Endodermal cell (in vitro differentiated cells): ENCODE results near the gene TMBIM1. TPM values are rescaled to one million over a fixed set of nuclear protein-coding genes. Genes with fewer than 3 reads are reported as not detected.

Experiments
- DNase-seq: peaks from one replicate; pipeline ENCODE4 v3.0.0-alpha.2; 2017
- H3K27ac ChIP-seq: 2 replicates; pipeline ENCODE4 v1.5.1; 2013; ENCODE audit warnings: mild to moderate bottlenecking, low read depth, low read length, moderate library complexity
- H3K27me3 ChIP-seq: 2 replicates; pipeline ENCODE4 v1.6.1; 2013; ENCODE audit warnings: mild to moderate bottlenecking, low read length, moderate library complexity; ENCODE audit not compliant: insufficient read depth, control insufficient read depth, poor library complexity, severe bottlenecking
- H3K36me3 ChIP-seq: 2 replicates; pipeline ENCODE4 v1.7.0; 2013; ENCODE audit warnings: mild to moderate bottlenecking, low read length, moderate library complexity; ENCODE audit not compliant: control insufficient read depth, insufficient read depth
- H3K4me1 ChIP-seq: one replicate; pipeline ENCODE4 v1.7.0; 2013; ENCODE audit warnings: low read length; ENCODE audit not compliant: control insufficient read depth, insufficient read depth
- H3K4me3 ChIP-seq: 2 replicates; pipeline ENCODE4 v1.5.1; 2013; ENCODE audit warnings: mild to moderate bottlenecking, low read length, moderate library complexity
- H3K9ac ChIP-seq: 2 replicates; pipeline ENCODE4 v1.6.1; 2013; ENCODE audit warnings: mild to moderate bottlenecking, low read length, moderate library complexity; ENCODE audit not compliant: poor library complexity, severe bottlenecking; ENCODE audit errors: extremely low read depth
- H3K9me3 ChIP-seq: 2 replicates; pipeline ENCODE4 v1.6.1; 2013; ENCODE audit warnings: mild to moderate bottlenecking, low read length, moderate library complexity; ENCODE audit not compliant: control insufficient read depth
- H3K27ac Mint-ChIP-seq: 2 replicates; pipeline ENCODE4 v1.8.0; 2020; ENCODE audit warnings: mixed read lengths
- H3K27me3 Mint-ChIP-seq: 2 replicates; pipeline ENCODE4 v1.8.0; 2021; ENCODE audit warnings: mild to moderate bottlenecking, mixed read lengths; ENCODE audit not compliant: insufficient read depth
- H3K36me3 Mint-ChIP-seq: 2 replicates; pipeline ENCODE4 v1.8.0; 2020; ENCODE audit warnings: low read depth, mixed read lengths
- H3K4me1 Mint-ChIP-seq: 2 replicates; pipeline ENCODE4 v1.8.0; 2020; ENCODE audit warnings: mixed read lengths
- H3K4me3 Mint-ChIP-seq: 2 replicates; pipeline ENCODE4 v1.8.0; 2020; ENCODE audit warnings: mild to moderate bottlenecking, moderate library complexity, mixed read lengths
- H3K9me3 Mint-ChIP-seq: 2 replicates; pipeline ENCODE4 v1.8.0; 2020; ENCODE audit warnings: mild to moderate bottlenecking, mixed read lengths
- WGBS, 2 experiments: methylation state at CpG; one replicate each; pipeline versions ENCODE4 v1.1.5 to v1.1.7; 2013; ENCODE audit warnings: missing lambda C conversion rate in 2 of 2, mixed read lengths in 1 of 2; ENCODE audit not compliant: insufficient coverage in 1 of 2, insufficient read length in 1 of 2; 5-methylcytosine and 5-hydroxymethylcytosine counted together
- total RNA-seq, 2 donors: library from RNA; stranded (reverse); fragmentation: NEBNext Ultra II Directional in 1 of 2; extraction: Animal tissue kit (Norgen Biotek cat#: 25700) in 1 of 2; gene quantifications; 2 replicates in 1 of 2; 3 replicates in 1 of 2; pipeline ENCODE4 v1.2.1, GENCODE V29; 2021
- TF ChIP-seq, protein P1 (sequence below): fragments of 200-600 bp; sonication (generic); conservative IDR thresholded peaks from 2 replicates; pipeline ENCODE4 v1.5.0; 2021; ENCODE audit warnings: antibody characterized with exemption, mild to moderate bottlenecking

TMBIM1 gene
- total RNA-seq, 2 donors from 2014 or later, result 50.7 to 53.8 TPM

DNA sequence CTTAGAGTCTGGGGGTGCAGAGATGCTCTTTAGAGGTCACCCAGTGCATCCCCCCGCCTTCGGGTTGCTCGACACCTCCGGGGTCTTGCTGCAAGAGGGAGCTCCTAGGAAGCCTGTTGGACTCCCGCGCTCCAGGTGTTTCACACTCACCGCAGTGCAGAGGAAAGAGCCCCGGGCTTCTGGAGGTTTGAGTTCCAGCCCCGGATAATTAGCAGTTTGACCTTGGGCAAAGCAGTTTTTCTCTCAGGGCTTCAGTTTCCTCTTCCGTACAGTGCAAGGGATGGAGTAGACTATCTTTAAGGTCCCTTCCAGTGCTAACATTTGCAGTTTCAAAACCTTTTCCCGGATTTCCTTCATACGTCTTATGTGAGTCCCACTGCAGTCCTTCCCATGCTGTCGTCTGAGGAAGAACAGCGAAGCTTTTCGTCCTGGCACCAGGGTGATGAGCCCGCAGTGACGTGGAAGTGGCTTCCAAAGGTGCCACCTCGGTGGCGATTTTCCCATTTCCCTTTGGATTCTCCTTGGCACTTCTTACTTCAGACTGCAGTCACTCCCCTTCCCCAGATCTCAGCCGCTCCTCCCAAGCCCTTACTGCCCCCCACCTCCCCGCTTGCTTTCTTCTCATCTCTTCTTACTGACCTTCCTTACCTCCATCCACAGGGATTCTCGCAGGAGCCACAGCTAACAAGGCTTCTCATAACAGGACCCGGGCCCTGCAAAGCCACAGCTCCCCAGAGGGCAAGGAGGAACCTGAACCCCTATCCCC is 21.4 kb downstream of the TMBIM1 start:
- TF ChIP-seq, protein P1, sequence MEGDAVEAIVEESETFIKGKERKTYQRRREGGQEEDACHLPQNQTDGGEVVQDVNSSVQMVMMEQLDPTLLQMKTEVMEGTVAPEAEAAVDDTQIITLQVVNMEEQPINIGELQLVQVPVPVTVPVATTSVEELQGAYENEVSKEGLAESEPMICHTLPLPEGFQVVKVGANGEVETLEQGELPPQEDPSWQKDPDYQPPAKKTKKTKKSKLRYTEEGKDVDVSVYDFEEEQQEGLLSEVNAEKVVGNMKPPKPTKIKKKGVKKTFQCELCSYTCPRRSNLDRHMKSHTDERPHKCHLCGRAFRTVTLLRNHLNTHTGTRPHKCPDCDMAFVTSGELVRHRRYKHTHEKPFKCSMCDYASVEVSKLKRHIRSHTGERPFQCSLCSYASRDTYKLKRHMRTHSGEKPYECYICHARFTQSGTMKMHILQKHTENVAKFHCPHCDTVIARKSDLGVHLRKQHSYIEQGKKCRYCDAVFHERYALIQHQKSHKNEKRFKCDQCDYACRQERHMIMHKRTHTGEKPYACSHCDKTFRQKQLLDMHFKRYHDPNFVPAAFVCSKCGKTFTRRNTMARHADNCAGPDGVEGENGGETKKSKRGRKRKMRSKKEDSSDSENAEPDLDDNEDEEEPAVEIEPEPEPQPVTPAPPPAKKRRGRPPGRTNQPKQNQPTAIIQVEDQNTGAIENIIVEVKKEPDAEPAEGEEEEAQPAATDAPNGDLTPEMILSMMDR, result no peak
- H3K36me3 ChIP-seq, result peaks cover 40% of the 10 kb centered on the region
- 8 to 9% methylated on average over 17 to 23 of the region's 23 CpGs for WGBS, 2 experiments
- peaks cover 31% of the 10 kb centered on the region for H3K36me3 Mint-ChIP-seq
- H3K9me3 Mint-ChIP-seq, result no peaks in the 10 kb centered on the region
- H3K9me3 ChIP-seq, result no peaks in the 10 kb centered on the region
- H3K27ac Mint-ChIP-seq, result peak overlapping the region; percentile 70
- H3K27me3 Mint-ChIP-seq, result no peaks in the 10 kb centered on the region
- peak overlapping the region; percentile 96 for H3K4me3 Mint-ChIP-seq
- DNase-seq, result no peak
- H3K9ac ChIP-seq, result peak overlapping the region; percentile 68
- H3K4me1 Mint-ChIP-seq, result peaks cover 18% of the 10 kb centered on the region
- H3K27me3 ChIP-seq, result no peaks in the 10 kb centered on the region
- no peak overlapping the region for H3K27ac ChIP-seq
- peaks cover 3% of the 10 kb centered on the region for H3K4me1 ChIP-seq
- peak overlapping the region; percentile 97 for H3K4me3 ChIP-seq

DNA sequence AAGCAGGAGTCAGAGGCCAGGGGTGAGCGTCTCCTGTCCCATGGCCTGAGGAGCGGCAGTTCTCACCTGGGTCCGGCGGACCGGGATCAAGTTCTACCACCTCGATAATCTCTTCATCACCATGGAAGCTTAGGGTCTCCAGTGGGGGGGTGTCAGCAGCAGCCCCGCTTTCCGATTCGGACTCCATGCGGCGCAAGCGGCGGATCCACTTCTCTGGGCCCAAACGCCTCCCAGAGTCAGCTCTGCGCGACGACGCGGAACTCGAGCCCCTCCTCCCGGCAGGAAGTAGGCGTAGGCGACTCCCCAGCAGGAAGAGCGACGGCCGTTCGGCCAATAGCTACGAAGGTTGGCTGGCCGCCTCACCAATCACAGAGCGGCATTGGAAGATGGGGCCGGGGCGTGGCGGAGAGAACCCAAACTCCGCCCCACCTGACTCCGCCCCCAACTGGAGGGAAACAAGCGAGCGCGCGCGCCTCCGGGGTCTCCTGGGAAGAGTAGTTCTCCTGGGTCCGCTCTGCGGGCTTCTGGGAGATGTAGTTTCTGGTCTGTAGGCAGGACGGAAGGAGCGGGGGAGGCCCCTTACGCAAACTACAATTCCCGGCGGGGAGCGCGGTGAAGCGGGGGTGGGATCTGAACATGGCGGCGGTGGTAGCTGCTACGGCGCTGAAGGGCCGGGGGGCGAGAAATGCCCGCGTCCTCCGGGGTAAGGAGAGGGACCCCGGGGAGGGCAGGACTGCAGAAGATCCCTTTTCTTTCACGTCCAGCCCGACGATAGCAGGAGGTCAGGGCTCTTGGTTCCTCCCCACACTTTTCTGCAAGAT is 22.2 kb downstream of the TMBIM1 start, which contains the start of the genes AAMP and PNKD:
AAMP (minus strand) TSS at position 238 of the 821 bp plus-strand sequence; CDS start at position 187, 51 bp downstream.
PNKD (plus strand) TSS at position 620 of the 821 bp plus-strand sequence; CDS start at position 637, 17 bp downstream.
- Mint-ChIP-seq H3K27me3 (no peaks in the 10 kb centered on the region), H3K4me1 (peaks cover 18% of the 10 kb centered on the region), H3K36me3 (peaks cover 31% of the 10 kb centered on the region), H3K9me3 (no peaks in the 10 kb centered on the region), H3K4me3 (peak within 1 kb of the TSS; percentile 96), H3K27ac (peak within 1 kb of the TSS; percentile 97)
- peak within 1 kb of the TSS; percentile 97 for H3K4me3 ChIP-seq
- DNase-seq, result peak; percentile 100
- no peaks in the 10 kb centered on the region for H3K27me3 ChIP-seq
- H3K9me3 ChIP-seq, result no peaks in the 10 kb centered on the region
- peak within 1 kb of the TSS; percentile 48 for H3K27ac ChIP-seq
- TF ChIP-seq, protein P1, result no peak
- 0% methylated on average over 14 to 64 of the region's 64 CpGs for WGBS, 2 experiments
- H3K4me1 ChIP-seq, result peaks cover 3% of the 10 kb centered on the region
- peak within 1 kb of the TSS; percentile 89 for H3K9ac ChIP-seq
- peaks cover 37% of the 10 kb centered on the region for H3K36me3 ChIP-seq

DNA sequence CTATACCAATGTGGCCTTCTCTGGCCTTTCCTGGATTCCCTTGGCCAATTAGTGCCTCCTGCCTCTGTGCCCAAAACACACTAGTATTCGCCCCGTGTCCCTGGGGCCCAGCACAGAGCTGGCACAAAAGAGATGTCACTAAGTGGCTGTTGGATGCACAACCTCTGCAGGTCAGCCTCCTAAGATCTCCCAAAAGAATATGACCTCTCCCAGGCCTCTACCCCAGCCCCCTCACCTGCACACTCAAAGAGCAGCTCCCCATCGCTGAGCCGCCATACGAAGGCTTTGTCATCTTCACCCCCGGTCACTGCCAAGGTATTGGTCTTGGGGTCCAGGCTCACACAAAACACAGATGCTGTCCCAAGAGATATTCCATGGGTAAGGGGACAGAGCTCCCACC is 25.0 kb downstream of the TMBIM1 start:
- Mint-ChIP-seq H3K4me1 (peaks cover 18% of the 10 kb centered on the region), H3K36me3 (peaks cover 34% of the 10 kb centered on the region), H3K4me3 (peak overlapping the region; percentile 16), H3K9me3 (no peaks in the 10 kb centered on the region), H3K27me3 (no peaks in the 10 kb centered on the region), H3K27ac (no peak overlapping the region)
- no peak overlapping the region for H3K4me3 ChIP-seq
- peaks cover 35% of the 10 kb centered on the region for H3K36me3 ChIP-seq
- no peaks in the 10 kb centered on the region for H3K4me1 ChIP-seq
- no peak overlapping the region for H3K27ac ChIP-seq
- H3K9ac ChIP-seq, result no peak overlapping the region
- no peak for DNase-seq
- H3K27me3 ChIP-seq, result no peaks in the 10 kb centered on the region
- TF ChIP-seq, protein P1, result no peak
- 97 to 100% methylated on average over 3 to 6 of the region's 6 CpGs for WGBS, 2 experiments
- H3K9me3 ChIP-seq, result no peaks in the 10 kb centered on the region
